Activated naive CD8-positive, alpha-beta T cell treated with anti-CD3 and anti-CD28 coated beads, Interleukin-2, amount 50 U/mL, for 16 hours (primary cell): ENCODE measurements around the gene PLD5.
"Not testable (repeated sequence)": the region's sequence is repeated elsewhere in the genome, so short reads cannot be mapped to it uniquely, and the experiment has no call there.

Experiments
- DNase-seq: peaks from one replicate; pipeline ENCODE4 v3.0.0-alpha.2; 2020; ENCODE audit warnings: low read depth, low spot score

Gene PLD5

DNA sequence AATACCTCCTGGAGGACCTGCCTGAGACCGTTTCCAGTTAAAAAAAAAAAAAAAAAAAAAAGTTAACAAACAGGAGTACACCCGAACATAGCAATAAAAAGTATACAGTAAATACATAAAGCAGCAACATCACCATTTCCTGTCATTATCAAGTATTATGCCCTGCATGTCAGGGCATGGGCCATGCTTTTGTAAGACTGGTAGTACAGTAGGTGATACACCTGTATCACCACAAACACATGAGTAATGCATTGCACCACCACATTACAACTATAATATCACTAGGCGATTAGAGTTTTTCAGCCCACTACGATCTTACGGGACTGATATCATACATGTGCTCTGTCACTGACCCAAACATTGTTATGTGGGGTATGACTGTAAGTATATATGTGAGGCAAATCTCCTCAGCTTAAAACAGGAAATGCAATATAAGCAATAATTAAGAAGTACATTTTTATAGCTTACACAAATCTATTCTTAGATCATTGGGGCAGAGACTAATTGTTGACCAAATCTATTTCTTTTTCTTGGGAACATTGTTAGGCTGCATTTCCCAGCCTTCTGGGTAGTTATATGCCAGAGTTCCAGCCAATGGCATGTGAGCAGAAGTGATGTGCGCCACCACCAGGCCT is 98.1 kb downstream of the PLD5 start:
- DNase-seq: no peak

GRCh38 chr1:242425232-242425631 is 99.3 kb downstream of the PLD5 start:
- no peak for DNase-seq

- DNase-seq: no peak
Observed at GRCh38 chr1:242416657-242417056, 107.8 kb downstream of the PLD5 start.

GRCh38 chr1:242412921-242413320 is 111.6 kb downstream of the PLD5 start:
- no peak for DNase-seq

DNA sequence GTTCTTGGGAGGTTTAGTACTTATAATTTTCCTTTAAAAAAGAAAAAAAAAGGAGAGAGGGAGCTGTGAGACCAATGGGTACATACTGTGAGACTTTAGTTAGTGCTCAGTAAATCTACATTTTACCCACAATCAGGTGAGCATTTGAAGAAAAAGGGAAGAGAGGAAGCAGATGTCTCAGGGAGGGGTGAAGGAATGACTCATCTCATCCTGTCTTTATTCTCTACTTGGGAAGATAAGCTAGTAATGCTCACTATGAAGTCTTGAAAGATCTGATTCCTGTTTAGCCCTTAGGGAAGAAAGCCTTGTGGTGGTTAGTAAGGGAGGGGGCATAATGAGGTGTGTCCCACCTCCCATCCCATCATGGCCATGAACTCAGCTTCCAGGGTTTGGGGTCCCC is 112.6 kb downstream of the PLD5 start:
- DNase-seq: no peak

DNA sequence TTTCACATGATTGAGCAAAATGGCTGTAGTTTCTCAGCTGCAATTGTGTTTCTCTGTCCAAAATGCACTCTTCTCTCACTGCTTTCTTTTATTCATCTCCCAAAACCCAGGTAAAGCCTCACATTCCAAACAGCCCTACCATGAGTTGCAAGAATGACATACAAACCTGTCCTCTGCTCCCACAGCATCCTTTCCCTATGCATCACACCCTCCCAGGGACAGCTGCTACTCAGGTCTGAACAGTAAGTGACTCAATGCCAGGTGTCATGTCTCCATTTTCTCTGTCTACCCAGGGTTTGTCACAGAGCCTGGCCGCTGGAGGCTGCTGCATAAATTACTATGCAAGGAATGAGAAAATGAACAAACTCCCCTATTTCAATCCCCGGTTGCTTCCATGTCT is 118.5 kb downstream of the PLD5 start:
- DNase-seq: no peak

GRCh38 chr1:242404296-242404695 is 120.2 kb downstream of the PLD5 start:
- no peak for DNase-seq

DNA sequence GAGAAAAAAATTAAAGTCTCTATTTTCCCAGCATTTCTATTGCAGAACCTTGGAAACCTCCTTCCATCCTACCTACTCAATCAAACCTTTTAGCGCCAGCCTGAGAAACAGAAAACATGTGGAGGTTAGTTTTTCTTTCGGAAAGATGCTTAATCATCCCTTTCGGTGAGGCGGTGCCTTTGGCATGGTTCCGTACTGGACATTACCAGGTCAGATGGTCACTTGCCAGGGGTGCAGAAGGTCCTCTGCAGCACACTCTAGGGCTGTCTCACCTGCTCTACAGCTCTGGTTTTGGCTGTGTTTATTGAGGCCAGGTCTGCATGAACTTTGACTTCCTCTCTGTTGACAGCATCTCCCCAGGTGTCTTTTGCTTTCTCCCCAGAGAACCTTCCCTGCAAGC is 121.5 kb downstream of the PLD5 start:
- DNase-seq: no peak

GRCh38 chr1:242401937-242402336 is 122.6 kb downstream of the PLD5 start:
- no peak for DNase-seq

DNA sequence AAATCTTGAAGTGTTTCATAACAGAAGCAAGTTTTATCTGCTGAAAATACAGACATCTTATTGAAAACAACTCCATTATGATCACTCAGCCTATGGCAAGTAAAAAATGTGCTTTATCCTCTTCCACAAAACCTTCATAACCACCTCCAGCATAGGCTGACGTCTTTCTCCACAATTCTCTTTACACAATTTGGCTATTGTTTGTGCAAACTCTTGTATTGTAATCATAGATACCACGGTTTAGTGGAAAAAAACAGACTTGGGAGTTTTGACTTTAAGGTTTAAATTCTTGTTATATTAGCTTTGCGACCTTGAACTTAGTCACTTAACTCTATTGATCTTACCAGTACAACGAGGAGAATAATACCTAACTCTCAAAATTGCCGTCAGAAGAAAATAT is 126.1 kb downstream of the PLD5 start:
- no peak for DNase-seq

DNA sequence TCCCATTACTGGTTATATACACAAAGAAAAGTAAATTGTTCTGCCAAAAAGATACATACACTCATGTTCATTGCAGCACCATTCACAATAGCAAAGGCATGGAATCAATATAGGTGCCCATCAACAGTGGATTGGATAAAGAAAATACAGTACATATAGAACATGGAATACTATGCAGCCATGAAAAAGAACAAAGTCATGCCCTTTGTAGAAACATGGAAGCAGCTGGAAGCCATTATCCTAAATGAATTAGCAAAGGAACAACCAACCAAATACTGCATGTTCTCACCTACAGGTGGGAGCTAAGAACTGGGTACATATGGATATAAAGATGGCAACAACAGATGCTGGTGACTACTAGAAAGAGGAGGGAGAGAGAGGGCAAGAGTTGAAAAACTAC is 132.6 kb downstream of the PLD5 start:
- DNase-seq: no peak

DNA sequence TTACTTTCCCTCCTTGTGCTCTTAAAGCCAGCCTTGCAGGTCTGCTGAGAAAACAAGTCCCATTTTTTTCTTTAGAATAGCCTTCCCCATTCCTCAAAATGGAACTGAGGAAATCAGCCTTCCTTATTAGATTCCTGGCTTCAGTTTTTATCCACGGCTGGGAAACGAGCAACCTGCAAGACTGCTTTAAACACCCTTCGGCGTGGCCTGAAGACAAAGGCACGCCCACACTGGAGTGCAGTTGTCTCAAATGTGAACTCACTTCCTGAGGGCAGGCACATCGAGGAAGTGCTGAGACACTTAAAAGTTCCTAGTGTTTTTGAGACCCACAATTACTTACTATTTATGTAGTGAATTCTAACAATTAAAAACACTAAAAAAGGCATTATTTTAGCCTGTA is 148.4 kb downstream of the PLD5 start:
- DNase-seq: not testable (repeated sequence)

DNA sequence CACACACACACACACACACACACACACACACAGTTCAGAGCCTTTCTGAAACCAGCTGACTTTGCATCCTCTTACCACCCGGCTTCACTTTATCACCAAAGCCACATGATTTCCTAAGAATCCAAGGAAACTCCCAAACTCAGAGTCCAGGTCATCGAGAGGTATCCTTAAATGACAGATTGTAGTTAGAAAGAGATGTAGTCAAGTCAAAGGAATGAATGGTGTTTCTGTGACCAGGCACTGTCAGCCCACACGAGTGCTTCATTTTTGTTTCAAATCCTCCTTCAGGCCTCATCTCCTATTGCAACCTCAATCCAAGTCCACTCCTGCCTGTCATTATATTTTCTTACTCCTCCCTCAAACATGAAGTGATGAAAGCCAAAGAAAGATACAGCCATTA is 174.1 kb downstream of the PLD5 start:
- not testable (repeated sequence) for DNase-seq

- no peak for DNase-seq
Observed at GRCh38 chr1:242349636-242350035, 174.9 kb downstream of the PLD5 start.

DNA sequence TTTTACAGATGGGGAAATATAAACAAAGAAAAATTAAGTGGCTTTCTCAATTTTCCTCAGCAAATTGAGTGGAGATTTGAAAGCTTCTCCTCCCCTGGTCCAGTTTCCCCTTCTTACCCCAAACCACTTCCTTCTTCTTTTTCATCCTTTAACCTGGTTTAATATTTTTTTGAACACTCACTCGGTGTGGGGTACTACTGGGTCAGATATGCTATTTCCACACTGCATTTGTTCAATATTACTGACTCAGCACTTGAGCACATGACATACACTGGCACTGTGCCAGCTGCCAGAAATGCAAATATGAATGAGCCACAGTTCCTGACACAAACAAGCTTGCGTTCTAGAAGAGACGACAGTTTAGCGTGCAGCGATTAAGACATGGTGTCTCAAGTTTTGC is 193.6 kb downstream of the PLD5 start:
- not testable (repeated sequence) for DNase-seq

DNA sequence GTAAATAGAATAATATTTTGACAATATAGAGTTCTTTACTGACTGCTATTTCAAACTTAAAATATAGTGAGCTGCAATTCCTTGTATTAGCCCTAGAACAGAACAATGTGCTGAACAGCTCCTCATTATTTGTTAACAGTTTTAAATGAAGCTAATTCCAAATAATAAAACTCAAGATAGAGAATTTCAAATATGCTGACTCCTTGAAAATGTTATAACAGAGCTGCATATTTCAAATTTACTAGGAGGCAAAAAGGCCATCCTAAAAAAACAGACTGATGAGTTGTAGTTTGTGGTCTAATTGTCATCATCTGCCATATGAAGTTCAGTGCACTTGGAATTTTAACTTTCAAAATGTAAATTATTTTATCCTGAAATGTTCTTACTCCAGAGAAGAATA is 197.1 kb downstream of the PLD5 start:
- DNase-seq: not testable (repeated sequence)

GRCh38 chr1:242321981-242322380 is 202.5 kb downstream of the PLD5 start:
- not testable (repeated sequence) for DNase-seq

GRCh38 chr1:242318140-242318539 is 206.4 kb downstream of the PLD5 start:
- no peak for DNase-seq

DNA sequence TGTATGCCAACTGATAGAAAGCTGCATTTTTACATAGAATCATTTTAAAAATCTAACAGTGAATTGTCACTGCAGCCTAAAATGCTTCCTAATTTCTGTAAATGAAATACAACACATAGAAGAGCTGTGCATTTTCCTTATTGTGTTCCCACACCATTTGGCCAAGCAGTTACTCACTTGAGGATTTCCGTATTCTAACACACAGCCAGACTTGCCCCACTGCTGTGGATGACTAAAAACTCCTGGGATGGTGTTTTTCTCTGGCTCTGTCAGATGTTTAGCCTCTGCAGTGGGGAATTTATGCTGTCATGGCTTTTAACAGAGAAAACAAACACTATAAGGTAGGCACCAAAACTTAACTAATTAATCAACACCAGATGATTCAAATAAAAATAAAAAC is 209.6 kb downstream of the PLD5 start:
- not testable (repeated sequence) for DNase-seq

DNA sequence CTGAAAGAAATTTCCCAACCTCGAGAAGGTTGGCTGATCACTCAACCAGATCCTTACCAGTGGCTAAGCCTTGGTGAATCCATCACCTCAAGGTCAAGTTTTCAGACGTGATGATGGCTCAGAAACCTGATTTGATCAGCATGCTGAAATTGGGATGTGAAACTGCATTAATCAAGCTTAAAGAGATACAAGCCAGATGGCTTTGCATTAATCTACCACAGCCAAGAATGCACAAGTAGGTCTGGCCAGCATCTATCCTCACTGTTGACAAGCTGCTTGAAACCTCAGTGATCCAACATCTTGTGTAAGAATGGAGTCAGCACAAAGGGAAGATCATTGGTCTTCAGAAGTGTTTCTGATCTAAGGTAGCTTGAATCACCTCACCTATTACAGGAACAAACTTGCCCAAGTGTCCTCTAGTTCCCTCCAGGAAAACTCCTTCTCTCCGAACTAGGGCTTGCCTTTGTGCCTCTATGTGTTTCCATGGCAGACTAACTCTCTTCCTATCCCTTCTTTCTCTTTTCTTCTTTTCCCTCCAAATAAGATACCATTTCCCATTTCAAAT is 210.3 kb downstream of the PLD5 start:
- DNase-seq: not testable (repeated sequence)

- DNase-seq: not testable (repeated sequence)
Observed at GRCh38 chr1:242308681-242309080, 215.8 kb downstream of the PLD5 start.

DNA sequence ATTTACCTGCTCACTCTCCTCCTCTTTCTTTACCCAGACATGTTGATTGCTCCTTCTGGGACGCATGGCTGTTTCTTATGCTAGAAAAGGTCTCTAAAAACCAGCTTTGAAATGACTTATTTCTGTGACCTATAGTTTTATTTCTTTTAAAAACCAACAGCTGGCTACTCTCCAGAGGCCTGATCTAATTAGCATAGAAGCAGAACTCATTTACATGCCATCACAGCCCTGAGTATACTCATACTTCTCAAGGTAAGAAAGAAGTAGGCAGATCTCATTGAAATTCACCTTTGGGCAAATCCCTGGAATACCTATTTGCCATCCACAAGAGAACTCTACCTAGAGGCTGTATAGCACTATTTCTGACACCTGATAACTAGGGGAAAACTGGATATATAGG is 230.7 kb downstream of the PLD5 start:
- DNase-seq: not testable (repeated sequence)

DNA sequence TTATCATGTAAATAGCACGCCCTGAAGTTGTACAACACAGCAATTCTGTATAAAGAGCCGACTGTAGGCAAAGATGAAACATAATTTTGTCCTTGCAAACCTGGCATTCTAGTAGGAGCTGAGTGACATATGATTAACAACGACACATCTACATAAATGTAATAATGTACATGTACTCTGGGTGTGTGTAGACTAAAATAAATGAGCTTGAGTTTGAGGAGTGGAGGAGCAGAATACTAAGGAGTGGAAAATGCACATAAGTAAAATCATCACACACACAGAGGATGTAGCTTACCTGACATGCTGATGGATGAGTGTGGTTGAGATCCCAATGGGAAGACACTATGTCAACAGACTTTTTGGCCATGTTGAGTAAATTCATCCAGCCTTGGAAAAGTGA is 236.4 kb downstream of the PLD5 start:
- DNase-seq: not testable (repeated sequence)
